Measurements from ENCODE around the gene MAT2B.

Gene MAT2B

DNA sequence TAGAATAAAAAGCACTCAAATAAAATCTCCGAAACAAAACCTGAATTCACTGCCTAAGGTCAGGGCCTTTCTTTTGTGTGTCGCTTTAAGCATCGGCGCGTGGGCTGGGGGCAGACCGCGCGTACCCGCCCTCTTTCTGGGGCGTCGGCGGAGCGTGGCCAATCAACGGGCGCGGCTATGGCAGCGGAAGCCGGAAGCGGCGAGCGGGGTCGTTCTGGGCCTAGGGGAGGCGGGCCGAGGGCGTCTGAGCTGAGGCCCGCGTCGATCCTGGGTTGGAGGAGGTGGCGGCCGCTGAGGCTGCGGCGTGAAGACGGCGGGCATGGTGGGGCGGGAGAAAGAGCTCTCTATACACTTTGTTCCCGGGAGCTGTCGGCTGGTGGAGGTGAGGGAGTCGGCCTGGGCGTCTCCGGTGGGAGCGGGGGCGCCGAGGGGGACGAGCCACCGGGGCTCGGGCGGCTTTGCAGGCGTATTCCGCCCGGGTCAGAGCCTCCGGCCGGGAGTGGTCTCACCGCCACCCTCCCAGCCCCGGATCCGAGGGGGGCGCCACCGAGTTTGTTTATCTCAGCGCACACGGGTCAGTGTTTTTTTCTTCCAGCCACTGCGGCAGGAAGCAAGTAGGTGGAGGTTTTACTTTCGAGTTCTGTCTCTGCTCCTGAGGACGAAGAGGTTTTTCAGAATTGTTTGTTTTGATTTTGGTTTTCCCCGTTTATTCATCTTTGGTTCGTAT lies at the start of gene MAT2B:
Gene MAT2B (plus strand): TSS at position 252 of the 727 bp plus-strand sequence. CDS start 68 bp downstream, at position 320.
- peak; percentile 95 for DNase-seq (ENCODE audit: low read depth)

- DNase-seq (ENCODE audit: low read depth) = peak; percentile 37
Measured at GRCh38 chr5:163456029-163456589, 49.3 kb upstream of the MAT2B start.

DNA sequence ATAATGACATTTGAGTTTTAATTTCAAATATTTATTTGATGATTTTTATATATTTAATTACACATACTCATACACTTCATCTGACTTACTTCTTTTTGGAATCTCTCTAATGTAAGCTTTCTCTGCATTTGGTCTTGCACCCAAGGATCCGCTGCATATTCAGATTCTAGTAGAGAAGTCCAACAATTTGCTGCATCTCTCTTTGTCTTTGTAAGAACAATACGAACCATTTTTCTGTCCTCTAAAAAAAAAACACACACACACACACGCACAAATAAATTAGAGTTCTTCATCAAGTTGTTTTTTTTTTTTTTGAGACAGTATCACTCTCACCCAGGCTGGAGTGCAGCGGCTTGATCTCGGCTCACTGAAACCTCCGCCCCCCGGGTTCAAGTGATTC lies 48.6 kb upstream of the MAT2B start:
- no peak for DNase-seq (ENCODE audit: low read depth)

DNA sequence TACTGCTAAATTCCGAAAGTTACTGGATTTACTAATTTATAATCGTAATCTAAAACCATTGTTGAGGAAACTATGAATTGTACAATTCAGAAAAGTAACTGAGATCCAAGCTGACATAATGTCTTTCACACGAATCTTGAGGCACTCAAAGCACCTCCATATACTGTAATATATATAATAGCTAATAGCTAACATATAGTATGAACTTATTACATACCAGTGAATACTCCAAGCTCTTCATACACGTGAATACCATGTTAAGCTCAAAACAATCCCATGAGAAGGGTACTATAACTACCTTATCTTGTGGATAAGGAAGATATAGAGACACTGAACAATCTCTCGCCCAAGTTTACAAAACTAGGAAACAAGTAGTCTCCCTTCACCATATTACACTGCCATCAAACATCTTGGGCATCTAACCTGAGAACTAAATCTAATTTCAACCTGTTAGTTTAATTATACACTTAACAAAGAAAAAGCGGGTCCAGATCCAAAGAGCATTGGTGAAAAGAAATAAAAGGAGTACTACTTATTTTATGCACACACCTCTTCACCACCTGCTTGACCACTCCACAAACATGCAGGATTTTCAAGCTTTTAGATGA lies 46.5 kb upstream of the MAT2B start:
- no peak for DNase-seq (ENCODE audit: low read depth)

DNA sequence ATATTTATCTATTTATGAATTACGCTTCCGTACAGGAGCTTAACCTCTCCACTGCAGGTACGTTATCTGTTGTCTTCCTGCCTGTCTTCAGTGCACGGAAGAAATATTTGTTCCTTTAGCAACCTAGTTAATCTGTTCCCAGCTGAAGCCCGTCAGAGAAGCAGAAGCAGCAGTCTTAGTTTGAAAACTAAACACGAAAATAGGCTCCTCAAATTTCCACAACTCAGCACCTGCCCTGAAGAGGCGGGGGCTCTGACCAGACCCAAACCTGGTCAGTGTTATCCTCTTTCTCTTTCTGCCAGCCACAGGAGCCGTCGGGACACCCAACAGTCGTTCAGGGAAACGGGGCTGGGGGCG lies 46.0 kb upstream of the MAT2B start:
- peak; percentile 52 for DNase-seq (ENCODE audit: low read depth)

DNA sequence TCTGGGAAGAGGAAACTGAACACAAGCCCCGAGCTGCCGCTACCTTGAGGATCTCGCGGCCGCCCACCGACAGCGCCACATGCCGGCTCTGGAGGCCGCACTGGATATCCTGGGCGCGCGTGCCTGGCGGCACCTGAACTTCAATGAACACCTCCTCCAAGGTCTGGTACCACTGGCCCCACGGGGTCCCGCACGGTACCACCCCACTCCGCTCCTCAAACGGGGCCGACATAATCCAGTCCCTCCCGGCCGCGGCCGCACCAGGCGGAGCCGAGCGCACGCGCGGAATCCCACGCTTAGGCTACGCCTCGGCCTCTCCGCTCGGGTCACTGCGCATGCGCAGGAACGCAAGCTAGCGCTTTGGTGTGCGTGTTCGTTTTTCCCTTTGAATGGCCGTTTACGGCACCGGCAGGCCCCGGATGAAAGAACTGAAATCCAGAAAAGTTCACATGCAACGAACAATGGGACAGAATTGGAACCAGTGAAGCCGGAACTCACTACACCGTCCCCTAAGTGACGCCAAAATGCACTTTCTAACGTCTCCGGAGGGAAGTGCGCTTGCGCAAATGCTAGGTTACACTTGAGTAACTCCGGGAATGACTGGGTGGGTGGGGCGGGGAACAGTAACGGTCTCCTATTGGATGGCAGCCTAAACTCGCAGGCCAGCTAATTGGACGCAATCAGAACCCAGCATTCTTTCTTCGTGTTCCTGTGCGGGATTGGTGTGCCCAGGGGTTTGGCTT lies 45.4 kb upstream of the MAT2B start, which contains the start of gene NUDCD2:
Gene NUDCD2 (minus strand): TSS at position 284 of the 743 bp plus-strand sequence. CDS start 52 bp downstream, at position 232.
- DNase-seq (ENCODE audit: low read depth) = peak; percentile 99

GRCh38 chr5:163460562-163461171 lies 44.8 kb upstream of the MAT2B start, which contains the start of gene HMMR:
TSS of gene HMMR (plus strand) at chr5:163460632. CDS start at chr5:163460693, 61 bp downstream.
- peak; percentile 55 for DNase-seq (ENCODE audit: low read depth)

GRCh38 chr5:163463063-163463435 lies 42.4 kb upstream of the MAT2B start:
- DNase-seq (ENCODE audit: low read depth) = peak; percentile 66

DNA sequence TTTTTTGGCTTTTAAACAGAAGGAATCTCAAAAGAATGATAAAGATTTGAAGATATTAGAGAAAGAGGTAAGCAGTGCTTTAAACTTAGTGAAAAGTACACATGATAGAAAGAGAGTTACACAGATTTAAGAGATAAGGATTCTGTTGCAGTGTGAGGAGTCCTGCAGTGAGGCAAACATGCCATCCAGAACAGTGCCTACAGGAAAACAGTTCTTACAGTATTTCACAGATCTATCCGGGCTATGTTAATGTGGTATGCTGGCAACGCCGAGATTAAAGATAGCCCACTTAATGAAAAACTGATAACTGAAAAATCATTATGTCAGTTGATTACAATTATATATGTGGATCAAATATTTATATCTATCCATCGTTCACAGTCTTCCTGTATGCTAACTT lies 37.7 kb upstream of the MAT2B start:
- no peak for DNase-seq (ENCODE audit: low read depth)

DNA sequence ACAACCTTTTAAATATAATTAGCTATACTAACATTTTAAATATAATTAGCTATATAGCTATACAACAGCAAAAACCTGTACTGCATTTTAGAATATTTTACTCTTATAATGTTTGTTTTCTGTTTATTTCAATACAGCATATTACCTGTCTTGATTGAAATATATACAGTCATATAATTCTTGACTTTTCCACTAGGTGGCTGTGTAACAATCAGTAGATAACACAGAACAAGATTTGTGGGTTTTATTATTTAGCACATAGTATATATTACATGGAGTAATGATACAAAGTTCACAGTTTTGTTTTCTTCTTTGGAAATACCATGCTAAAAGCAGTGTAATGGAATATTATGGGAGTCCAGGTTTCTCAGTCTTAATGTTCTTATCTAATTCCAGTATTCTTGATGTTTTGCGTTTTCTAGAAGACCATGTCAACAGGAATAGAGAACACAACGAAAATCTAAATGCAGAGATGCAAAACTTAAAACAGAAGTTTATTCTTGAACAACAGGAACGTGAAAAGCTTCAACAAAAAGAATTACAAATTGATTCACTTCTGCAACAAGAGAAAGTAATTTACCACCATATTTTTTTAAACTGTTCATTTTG lies 31.7 kb upstream of the MAT2B start:
- no peak for DNase-seq (ENCODE audit: low read depth)

GRCh38 chr5:163475411-163475810 lies 30.0 kb upstream of the MAT2B start:
- no peak for DNase-seq (ENCODE audit: low read depth)

GRCh38 chr5:163478126-163478981 lies 27.1 kb upstream of the MAT2B start:
- DNase-seq (ENCODE audit: low read depth) = peak; percentile 57

DNA sequence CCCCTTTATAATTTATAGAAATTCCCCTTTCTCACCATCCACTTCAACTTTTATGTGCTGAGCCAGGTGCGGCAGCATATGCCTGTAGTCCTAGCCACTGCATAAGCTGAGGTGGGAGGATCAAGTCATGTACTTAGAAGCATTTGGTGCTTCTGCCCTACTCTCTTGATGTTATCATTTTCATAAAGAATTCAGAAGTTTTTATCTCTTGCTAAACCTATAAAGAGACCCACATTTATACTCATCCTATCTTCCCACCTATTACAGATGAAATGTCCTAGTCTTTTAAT lies 26.5 kb upstream of the MAT2B start:
- no peak for DNase-seq (ENCODE audit: low read depth)

DNA sequence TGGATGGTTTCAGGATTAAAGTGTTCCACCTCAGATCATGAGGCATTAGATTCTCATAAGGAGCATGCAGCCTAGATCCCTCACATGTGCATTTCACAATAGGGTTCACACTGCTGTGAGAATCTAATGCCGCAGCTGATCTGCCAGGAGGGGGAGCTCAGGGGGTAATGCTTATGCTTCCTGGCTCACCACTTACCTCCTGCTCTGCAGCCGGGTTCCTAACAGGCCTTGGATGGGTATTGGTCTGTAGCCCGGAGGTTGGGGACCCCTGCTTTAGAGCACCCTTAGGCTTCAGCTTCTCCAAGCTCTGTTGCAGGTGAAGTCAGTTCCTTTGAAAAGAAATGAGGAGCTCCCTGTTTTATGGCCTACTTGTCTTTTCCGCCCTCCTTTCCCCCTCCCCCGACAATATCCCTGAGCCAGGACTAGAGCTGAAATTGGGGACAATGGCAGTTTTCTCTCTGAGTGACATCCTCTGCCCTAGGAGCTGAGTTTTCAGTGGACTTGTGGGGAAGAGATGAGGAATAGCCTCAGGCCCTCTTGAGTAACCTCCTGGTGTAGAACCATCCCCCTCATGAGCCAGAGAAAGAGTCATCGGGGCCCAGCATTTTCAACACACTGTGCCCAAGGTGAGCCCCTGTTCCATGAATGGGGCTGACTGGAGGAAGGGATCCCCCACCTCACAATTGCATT lies 16.2 kb upstream of the MAT2B start:
- peak; percentile 50 for DNase-seq (ENCODE audit: low read depth)

- no peak for DNase-seq (ENCODE audit: low read depth)
Measured at GRCh38 chr5:163489745-163490075, 15.7 kb upstream of the MAT2B start.

GRCh38 chr5:163496286-163496685 lies 9.1 kb upstream of the MAT2B start:
- peak; percentile 60 for DNase-seq (ENCODE audit: low read depth)

- no peak for DNase-seq (ENCODE audit: low read depth)
Measured at GRCh38 chr5:163497315-163497714, 8.1 kb upstream of the MAT2B start.

- peak; percentile 87 for DNase-seq (ENCODE audit: low read depth)
Measured at GRCh38 chr5:163498886-163499285, 6.5 kb upstream of the MAT2B start.

GRCh38 chr5:163502521-163502920 lies 2.9 kb upstream of the MAT2B start:
- peak; percentile 11 for DNase-seq (ENCODE audit: low read depth)
